Astrocyte (in vitro differentiated cells and primary cell): Measurements from ENCODE around the gene ZBTB21. TPM values are rescaled to one million over a fixed set of nuclear protein-coding genes. Genes with fewer than 3 reads are reported as not detected.

Experiments
- DNase-seq: peaks from one replicate; pipeline ENCODE4 v3.0.0-alpha.2; 2010; ENCODE audit warnings: low read depth
- FAIRE-seq: peaks from 2 replicates; lab custom pipeline; 2011; peaks lifted over from hg19 to GRCh38; lab: Jason Lieb, UNC
- H2AFZ ChIP-seq: 2 replicates; pipeline ENCODE4 v1.6.0; 2012; ENCODE audit warnings: low read depth, low read length, inconsistent platforms
- H3K27ac ChIP-seq: 2 replicates; pipeline ENCODE4 v1.5.1; 2011; ENCODE audit warnings: low read depth, low read length, inconsistent platforms
- H3K27me3 ChIP-seq: 2 replicates; pipeline ENCODE4 v1.6.0; 2011; ENCODE audit warnings: low read length, inconsistent platforms; ENCODE audit not compliant: insufficient read depth
- H3K36me3 ChIP-seq: 2 replicates; pipeline ENCODE4 v1.5.1; 2011; ENCODE audit warnings: low read length, inconsistent platforms; ENCODE audit not compliant: insufficient read depth
- H3K4me1 ChIP-seq: 2 replicates; pipeline ENCODE4 v1.5.1; 2011; ENCODE audit warnings: low read length, inconsistent platforms; ENCODE audit not compliant: insufficient read depth
- H3K4me2 ChIP-seq: 2 replicates; pipeline ENCODE4 v1.6.0; 2012; ENCODE audit warnings: low read length, inconsistent platforms
- H3K4me3 ChIP-seq: 2 replicates; pipeline ENCODE4 v1.5.1; 2011; ENCODE audit warnings: low read depth, mild to moderate bottlenecking, low read length, inconsistent platforms; ENCODE audit not compliant: insufficient read depth
- H3K79me2 ChIP-seq: 2 replicates; pipeline ENCODE4 v1.6.0; 2012; ENCODE audit warnings: mild to moderate bottlenecking, low read length, inconsistent platforms; ENCODE audit not compliant: insufficient read depth
- H3K9ac ChIP-seq: 2 replicates; pipeline ENCODE4 v1.6.0; 2012; ENCODE audit warnings: mild to moderate bottlenecking, low read length, inconsistent platforms
- H3K9me3 ChIP-seq: 2 replicates; pipeline ENCODE4 v1.5.1; 2012; ENCODE audit warnings: low read depth, mild to moderate bottlenecking, low read length, inconsistent platforms; ENCODE audit not compliant: insufficient read depth
- H4K20me1 ChIP-seq: 2 replicates; pipeline ENCODE4 v1.6.0; 2012; ENCODE audit warnings: low read length, inconsistent platforms; ENCODE audit not compliant: insufficient read depth
- H3K27ac Mint-ChIP-seq: one replicate; pipeline ENCODE4 v1.8.0; 2021; ENCODE audit warnings: mild to moderate bottlenecking, mixed read lengths; ENCODE audit not compliant: unreplicated experiment
- H3K27me3 Mint-ChIP-seq: one replicate; pipeline ENCODE4 v1.8.0; 2021; ENCODE audit warnings: low read depth, mixed read lengths; ENCODE audit not compliant: unreplicated experiment
- H3K36me3 Mint-ChIP-seq: one replicate; pipeline ENCODE4 v1.8.0; 2021; ENCODE audit warnings: low read depth, mixed read lengths; ENCODE audit not compliant: unreplicated experiment
- H3K4me1 Mint-ChIP-seq: one replicate; pipeline ENCODE4 v1.8.0; 2021; ENCODE audit warnings: low read depth, mixed read lengths; ENCODE audit not compliant: unreplicated experiment
- H3K4me3 Mint-ChIP-seq: one replicate; pipeline ENCODE4 v1.8.0; 2021; ENCODE audit warnings: mild to moderate bottlenecking, moderate library complexity, mixed read lengths; ENCODE audit not compliant: unreplicated experiment
- H3K9me3 Mint-ChIP-seq: one replicate; pipeline ENCODE4 v1.8.0; 2021; ENCODE audit warnings: mild to moderate bottlenecking, mixed read lengths; ENCODE audit not compliant: unreplicated experiment
- EZH2 ChIP-seq: IDR thresholded peaks from 2 replicates; pipeline ENCODE4 v1.6.1; 2012; ENCODE audit warnings: mild to moderate bottlenecking, low read length, inconsistent platforms; ENCODE audit not compliant: insufficient read depth
- total RNA-seq: library from RNA; stranded (reverse); gene quantifications from 2 replicates; pipeline ENCODE4 v1.2.1, GENCODE V29; 2021
- TF ChIP-seq, protein P1 (sequence below): IDR thresholded peaks from 2 replicates; pipeline ENCODE4 v1.5.1; 2011; ENCODE audit warnings: low read depth, mild to moderate bottlenecking, inconsistent platforms, low read length, moderate library complexity; ENCODE audit not compliant: insufficient read depth

The ZBTB21 gene
- total RNA-seq, 1 donor from 2014 or later: 20.5 TPM

DNA sequence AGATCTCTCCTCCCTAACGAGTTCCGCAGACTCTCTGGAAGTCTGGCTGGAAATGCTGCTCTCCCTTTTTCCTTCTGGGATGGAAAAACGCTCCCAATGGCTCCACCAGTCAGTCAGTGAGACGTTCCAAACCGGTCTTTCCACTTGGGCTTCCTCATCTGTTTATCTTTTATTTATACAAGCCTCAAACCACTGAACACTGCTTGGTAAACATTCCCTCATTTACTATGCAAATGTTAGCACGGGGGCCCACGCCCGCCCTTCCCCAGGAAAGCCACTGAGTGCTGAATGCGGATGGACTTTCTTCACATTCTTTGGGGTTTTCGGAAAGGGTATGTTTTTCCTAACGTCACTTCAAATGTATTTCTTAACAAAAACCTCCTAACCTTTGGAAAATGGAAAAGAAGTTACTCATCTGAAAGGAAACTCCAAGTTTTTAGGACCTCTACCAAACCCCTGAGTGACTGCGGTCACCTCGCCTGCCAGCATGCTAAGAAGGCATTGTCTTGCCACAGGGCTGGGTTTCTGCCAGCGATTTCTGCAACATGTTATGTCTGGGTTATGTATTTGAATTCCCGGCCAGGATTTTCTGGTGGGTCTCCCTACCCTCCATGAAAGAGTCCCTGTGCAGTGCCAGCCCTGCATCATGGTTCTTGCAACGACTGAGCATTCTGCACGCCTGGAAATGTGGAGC is 47.0 kb upstream of the ZBTB21 start:
- Histone ChIP-seq H3K36me3 (no peaks in the 10 kb centered on the region), H3K9ac (peak overlapping the region; percentile 74), H3K27ac (peak overlapping the region; percentile 68), H3K4me1 (peaks cover 22% of the 10 kb centered on the region), H3K4me3 (peak overlapping the region; percentile 27), H2AFZ (no peak overlapping the region), H4K20me1 (no peaks in the 10 kb centered on the region), H3K79me2 (no peaks in the 10 kb centered on the region), H3K27me3 (peaks cover 14% of the 10 kb centered on the region), H3K4me2 (peak overlapping the region; percentile 73), H3K9me3 (no peaks in the 10 kb centered on the region)
- peak; percentile 98 for DNase-seq
- H3K4me1 Mint-ChIP-seq: peaks cover 3% of the 10 kb centered on the region
- H3K9me3 Mint-ChIP-seq: peaks cover 6% of the 10 kb centered on the region
- TF ChIP-seq, protein P1, sequence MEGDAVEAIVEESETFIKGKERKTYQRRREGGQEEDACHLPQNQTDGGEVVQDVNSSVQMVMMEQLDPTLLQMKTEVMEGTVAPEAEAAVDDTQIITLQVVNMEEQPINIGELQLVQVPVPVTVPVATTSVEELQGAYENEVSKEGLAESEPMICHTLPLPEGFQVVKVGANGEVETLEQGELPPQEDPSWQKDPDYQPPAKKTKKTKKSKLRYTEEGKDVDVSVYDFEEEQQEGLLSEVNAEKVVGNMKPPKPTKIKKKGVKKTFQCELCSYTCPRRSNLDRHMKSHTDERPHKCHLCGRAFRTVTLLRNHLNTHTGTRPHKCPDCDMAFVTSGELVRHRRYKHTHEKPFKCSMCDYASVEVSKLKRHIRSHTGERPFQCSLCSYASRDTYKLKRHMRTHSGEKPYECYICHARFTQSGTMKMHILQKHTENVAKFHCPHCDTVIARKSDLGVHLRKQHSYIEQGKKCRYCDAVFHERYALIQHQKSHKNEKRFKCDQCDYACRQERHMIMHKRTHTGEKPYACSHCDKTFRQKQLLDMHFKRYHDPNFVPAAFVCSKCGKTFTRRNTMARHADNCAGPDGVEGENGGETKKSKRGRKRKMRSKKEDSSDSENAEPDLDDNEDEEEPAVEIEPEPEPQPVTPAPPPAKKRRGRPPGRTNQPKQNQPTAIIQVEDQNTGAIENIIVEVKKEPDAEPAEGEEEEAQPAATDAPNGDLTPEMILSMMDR: no peak
- no peak for TF ChIP-seq EZH2
- no peak overlapping the region for H3K27ac Mint-ChIP-seq
- peak; percentile 89 for FAIRE-seq
- H3K27me3 Mint-ChIP-seq: peaks cover 35% of the 10 kb centered on the region
- H3K4me3 Mint-ChIP-seq: no peak overlapping the region
- H3K36me3 Mint-ChIP-seq: no peaks in the 10 kb centered on the region

DNA sequence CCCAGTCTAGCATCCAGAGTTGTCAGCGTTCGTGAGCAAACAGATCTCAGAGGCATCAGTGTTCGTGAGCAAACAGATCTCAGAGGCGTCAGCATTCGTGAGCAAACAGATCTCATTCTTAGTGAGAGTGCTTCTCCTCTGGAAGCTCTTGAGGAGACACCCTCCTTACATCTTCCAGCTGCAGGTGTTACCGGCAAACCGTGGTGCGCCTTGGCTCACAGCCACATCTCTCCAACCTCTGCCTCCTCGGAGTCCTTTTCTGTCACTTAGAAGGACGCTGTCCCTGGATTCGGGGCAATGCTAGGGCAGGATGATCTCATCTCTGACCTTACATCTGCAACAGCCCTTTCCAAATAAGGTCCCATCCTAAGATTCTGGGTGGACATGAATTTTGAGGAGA is 46.3 kb upstream of the ZBTB21 start:
- H3K4me2 ChIP-seq: peak overlapping the region; percentile 73
- H3K4me3 Mint-ChIP-seq: no peak overlapping the region
- peaks cover 33% of the 10 kb centered on the region for H3K27me3 Mint-ChIP-seq
- DNase-seq (no peak), FAIRE-seq (no peak)
- peak overlapping the region; percentile 68 for H3K27ac ChIP-seq
- no peaks in the 10 kb centered on the region for H3K9me3 ChIP-seq
- peak overlapping the region; percentile 74 for H3K9ac ChIP-seq
- no peaks in the 10 kb centered on the region for H3K79me2 ChIP-seq
- peaks cover 22% of the 10 kb centered on the region for H3K4me1 ChIP-seq
- H4K20me1 ChIP-seq: no peaks in the 10 kb centered on the region
- TF ChIP-seq EZH2: no peak
- TF ChIP-seq, protein P1: no peak
- peaks cover 3% of the 10 kb centered on the region for H3K4me1 Mint-ChIP-seq
- H3K4me3 ChIP-seq: peak overlapping the region; percentile 22
- H3K9me3 Mint-ChIP-seq: peaks cover 6% of the 10 kb centered on the region
- no peak overlapping the region for H2AFZ ChIP-seq
- H3K36me3 ChIP-seq: no peaks in the 10 kb centered on the region
- H3K36me3 Mint-ChIP-seq: no peaks in the 10 kb centered on the region
- no peak overlapping the region for H3K27ac Mint-ChIP-seq
- H3K27me3 ChIP-seq: peaks cover 14% of the 10 kb centered on the region

DNA sequence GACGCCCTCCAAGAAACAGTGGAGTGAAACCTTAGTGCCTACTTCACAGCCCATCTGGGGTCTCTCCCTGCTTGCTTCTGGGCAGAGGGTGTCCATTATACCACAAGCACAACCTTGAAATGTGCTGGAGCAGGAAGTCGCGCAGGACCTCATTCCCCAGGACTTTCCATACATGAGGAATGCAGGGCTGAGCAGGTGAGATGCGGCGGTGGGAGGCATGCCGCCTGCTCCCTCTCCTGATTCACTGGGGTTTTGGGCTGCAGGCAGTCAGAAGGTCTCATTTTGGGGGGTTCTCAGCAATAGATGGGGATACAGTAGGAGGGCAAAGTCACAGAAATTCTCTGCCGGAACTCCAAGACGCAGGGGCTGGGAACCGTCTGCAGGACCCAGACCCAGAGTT is 45.3 kb upstream of the ZBTB21 start:
- H3K27me3 ChIP-seq: peaks cover 14% of the 10 kb centered on the region
- no peak overlapping the region for H2AFZ ChIP-seq
- no peak overlapping the region for H3K27ac ChIP-seq
- Mint-ChIP-seq H3K36me3 (no peaks in the 10 kb centered on the region), H3K4me3 (no peak overlapping the region), H3K27ac (no peak overlapping the region), H3K9me3 (peaks cover 6% of the 10 kb centered on the region), H3K4me1 (peaks cover 3% of the 10 kb centered on the region), H3K27me3 (peaks cover 30% of the 10 kb centered on the region)
- no peak overlapping the region for H3K9ac ChIP-seq
- DNase-seq (no peak), FAIRE-seq (no peak)
- no peaks in the 10 kb centered on the region for H3K36me3 ChIP-seq
- H3K4me3 ChIP-seq: no peak overlapping the region
- H3K4me2 ChIP-seq: no peak overlapping the region
- no peaks in the 10 kb centered on the region for H3K79me2 ChIP-seq
- no peak for TF ChIP-seq EZH2
- TF ChIP-seq, protein P1: no peak
- H3K9me3 ChIP-seq: no peaks in the 10 kb centered on the region
- peaks cover 22% of the 10 kb centered on the region for H3K4me1 ChIP-seq
- H4K20me1 ChIP-seq: no peaks in the 10 kb centered on the region
